T-helper 17 cell (primary cell): Measurements from ENCODE around the gene SS18L1. TPM values are rescaled to one million over a fixed set of nuclear protein-coding genes. Genes with fewer than 3 reads are reported as not detected.
A peak's percentile ranks its signal among the peaks of the same experiment; 100 is the strongest.

Experiments used
- ATAC-seq: fragments of 150-1000 bp; cut with Tn5 transposase; 2 replicates; pipeline ENCODE4 v1.10.0; 2021; ENCODE audit warnings: mild to moderate bottlenecking, moderate library complexity
- DNase-seq, 3 donors: peaks; one replicate each; pipeline versions ENCODE4 v3.0.0 to v3.0.0-alpha.2; 2020 to 2021
- H3K9me3 ChIP-seq: one replicate; pipeline ENCODE4 v1.7.0; 2013; ENCODE audit warnings: low read length, mild to moderate bottlenecking; ENCODE audit not compliant: control insufficient read depth, poor library complexity, severe bottlenecking
- H3K27ac Mint-ChIP-seq: one replicate; pipeline ENCODE4 v1.8.0; 2022; ENCODE audit warnings: mild to moderate bottlenecking, moderate library complexity, mixed read lengths
- H3K27me3 Mint-ChIP-seq: one replicate; pipeline ENCODE4 v1.8.0; 2022; ENCODE audit warnings: mixed read lengths
- H3K36me3 Mint-ChIP-seq: one replicate; pipeline ENCODE4 v1.8.0; 2022; ENCODE audit warnings: low read depth, mixed read lengths
- H3K4me1 Mint-ChIP-seq: one replicate; pipeline ENCODE4 v1.8.0; 2022; ENCODE audit warnings: mild to moderate bottlenecking, mixed read lengths
- H3K4me3 Mint-ChIP-seq: one replicate; pipeline ENCODE4 v1.8.0; 2022; ENCODE audit warnings: mild to moderate bottlenecking, moderate library complexity, mixed read lengths
- total RNA-seq, 4 donors: library from RNA in 2 of 4; stranded (reverse) in 2 of 4; gene quantifications; one replicate each; pipeline ENCODE4 v1.2.3 and lab custom pipeline; 2022 to 2026

Gene SS18L1
- total RNA-seq, 2 donors from 2014 or later, result 13.1 to 16.0 TPM

GRCh38 chr20:62193079-62194025, 49.8 kb downstream of the SS18L1 start:
- H3K9me3 ChIP-seq, result no peaks in the 10 kb centered on the region
- Mint-ChIP-seq H3K4me3 (no peak overlapping the region), H3K27ac (no peak overlapping the region), H3K27me3 (no peaks in the 10 kb centered on the region), H3K36me3 (peaks cover 5% of the 10 kb centered on the region), H3K4me1 (peaks cover 10% of the 10 kb centered on the region)
- no peak for DNase-seq
- no peak for ATAC-seq

- peaks cover 8% of the 10 kb centered on the region for H3K4me1 Mint-ChIP-seq
- H3K27me3 Mint-ChIP-seq, result no peaks in the 10 kb centered on the region
- no peak overlapping the region for H3K27ac Mint-ChIP-seq
- no peak for ATAC-seq
- DNase-seq, result no peak
- no peaks in the 10 kb centered on the region for H3K9me3 ChIP-seq
- H3K36me3 Mint-ChIP-seq, result peaks cover 6% of the 10 kb centered on the region
- H3K4me3 Mint-ChIP-seq, result no peak overlapping the region
Observed at GRCh38 chr20:62195075-62195405, 51.5 kb downstream of the SS18L1 start.

DNA sequence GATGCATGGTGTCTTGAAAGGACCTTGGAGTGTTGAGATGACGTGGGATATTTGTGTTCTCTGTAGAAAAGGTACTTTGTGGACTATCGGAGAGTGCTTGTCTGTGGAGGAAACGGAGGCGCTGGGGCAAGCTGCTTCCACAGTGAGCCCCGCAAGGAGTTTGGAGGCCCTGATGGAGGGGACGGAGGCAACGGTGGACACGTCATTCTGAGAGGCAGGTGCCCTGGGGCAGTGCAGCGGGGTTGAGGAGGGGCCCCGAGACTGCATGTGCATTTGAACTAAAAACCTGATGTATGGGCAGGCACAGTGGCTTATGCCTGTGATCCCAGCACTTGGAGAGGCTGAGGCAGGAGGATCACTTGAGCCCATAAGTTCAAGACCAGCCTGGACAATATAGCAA, 52.2 kb downstream of the SS18L1 start:
- peaks cover 6% of the 10 kb centered on the region for H3K36me3 Mint-ChIP-seq
- no peak for DNase-seq

DNA sequence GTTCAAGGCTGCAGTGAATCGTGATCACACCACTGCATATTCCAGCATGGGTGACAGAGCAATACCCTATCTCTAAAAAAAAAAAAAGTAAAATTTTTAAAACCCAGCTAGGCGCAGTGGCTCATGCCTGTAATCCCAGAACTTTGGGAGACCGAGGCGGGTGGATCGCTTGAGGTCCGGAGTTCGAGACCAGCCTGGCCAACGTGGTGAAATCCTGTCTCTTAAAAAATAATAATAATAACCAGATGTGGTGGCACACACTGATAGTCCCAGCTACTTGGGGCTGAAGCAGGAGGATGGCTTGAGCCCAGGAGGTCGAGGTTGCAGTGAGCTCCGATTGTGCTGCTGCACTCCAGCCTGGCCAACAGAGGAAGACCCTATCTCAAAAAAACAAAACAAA, 52.7 kb downstream of the SS18L1 start:
- Mint-ChIP-seq H3K27me3 (no peaks in the 10 kb centered on the region), H3K27ac (no peak overlapping the region), H3K36me3 (peaks cover 6% of the 10 kb centered on the region), H3K4me3 (no peak overlapping the region), H3K4me1 (peaks cover 4% of the 10 kb centered on the region)
- DNase-seq (no peak), ATAC-seq (no peak)
- no peaks in the 10 kb centered on the region for H3K9me3 ChIP-seq

More for the DNA sequence above, 52.2 kb downstream of the SS18L1 start:
- Mint-ChIP-seq H3K27me3 (no peaks in the 10 kb centered on the region), H3K4me1 (peaks cover 5% of the 10 kb centered on the region), H3K4me3 (no peak overlapping the region), H3K27ac (peak overlapping the region; percentile 32)
- ATAC-seq, result no peak
- H3K9me3 ChIP-seq, result no peaks in the 10 kb centered on the region

GRCh38 chr20:62197311-62197710, 53.7 kb downstream of the SS18L1 start:
- ATAC-seq (no peak), DNase-seq (no peak)
- Mint-ChIP-seq H3K27me3 (no peaks in the 10 kb centered on the region), H3K4me3 (no peak overlapping the region), H3K4me1 (peaks cover 4% of the 10 kb centered on the region), H3K36me3 (peaks cover 6% of the 10 kb centered on the region), H3K27ac (no peak overlapping the region)
- H3K9me3 ChIP-seq, result no peaks in the 10 kb centered on the region

- Mint-ChIP-seq H3K4me3 (no peak overlapping the region), H3K27ac (no peak overlapping the region), H3K36me3 (peaks cover 6% of the 10 kb centered on the region), H3K27me3 (no peaks in the 10 kb centered on the region), H3K4me1 (peaks cover 4% of the 10 kb centered on the region)
- no peak for ATAC-seq
- H3K9me3 ChIP-seq, result no peaks in the 10 kb centered on the region
- DNase-seq, result no peak
Observed at GRCh38 chr20:62197801-62198200, 54.2 kb downstream of the SS18L1 start.

DNA sequence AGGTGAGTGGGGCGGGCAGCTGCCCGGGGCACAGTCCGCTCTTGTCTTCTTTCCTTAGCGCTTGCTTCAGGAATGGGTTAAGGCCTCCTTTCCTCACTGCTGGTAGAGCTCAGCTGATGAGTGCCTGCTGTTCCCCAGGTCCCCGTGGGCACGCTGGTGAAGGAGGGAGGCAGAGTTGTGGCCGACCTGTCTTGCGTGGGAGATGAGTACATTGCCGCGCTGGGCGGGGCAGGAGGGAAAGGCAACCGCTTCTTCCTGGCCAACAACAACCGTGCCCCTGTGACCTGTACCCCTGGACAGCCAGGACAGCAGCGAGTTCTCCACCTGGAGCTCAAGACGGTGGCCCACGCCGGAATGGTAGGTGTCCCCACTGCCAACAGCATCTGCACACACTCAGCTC, 54.9 kb downstream of the SS18L1 start:
- peaks cover 2% of the 10 kb centered on the region for H3K4me1 Mint-ChIP-seq
- H3K27ac Mint-ChIP-seq, result no peak overlapping the region
- no peaks in the 10 kb centered on the region for H3K27me3 Mint-ChIP-seq
- no peak overlapping the region for H3K4me3 Mint-ChIP-seq
- peaks cover 6% of the 10 kb centered on the region for H3K36me3 Mint-ChIP-seq
- no peaks in the 10 kb centered on the region for H3K9me3 ChIP-seq
- DNase-seq, result no peak
- no peak for ATAC-seq

- DNase-seq, result no peak
- no peak for ATAC-seq
- Mint-ChIP-seq H3K4me1 (peaks cover 2% of the 10 kb centered on the region), H3K27ac (no peak overlapping the region), H3K4me3 (no peak overlapping the region), H3K27me3 (no peaks in the 10 kb centered on the region), H3K36me3 (peaks cover 6% of the 10 kb centered on the region)
- H3K9me3 ChIP-seq, result no peaks in the 10 kb centered on the region
Observed at GRCh38 chr20:62198931-62199330, 55.4 kb downstream of the SS18L1 start.

DNA sequence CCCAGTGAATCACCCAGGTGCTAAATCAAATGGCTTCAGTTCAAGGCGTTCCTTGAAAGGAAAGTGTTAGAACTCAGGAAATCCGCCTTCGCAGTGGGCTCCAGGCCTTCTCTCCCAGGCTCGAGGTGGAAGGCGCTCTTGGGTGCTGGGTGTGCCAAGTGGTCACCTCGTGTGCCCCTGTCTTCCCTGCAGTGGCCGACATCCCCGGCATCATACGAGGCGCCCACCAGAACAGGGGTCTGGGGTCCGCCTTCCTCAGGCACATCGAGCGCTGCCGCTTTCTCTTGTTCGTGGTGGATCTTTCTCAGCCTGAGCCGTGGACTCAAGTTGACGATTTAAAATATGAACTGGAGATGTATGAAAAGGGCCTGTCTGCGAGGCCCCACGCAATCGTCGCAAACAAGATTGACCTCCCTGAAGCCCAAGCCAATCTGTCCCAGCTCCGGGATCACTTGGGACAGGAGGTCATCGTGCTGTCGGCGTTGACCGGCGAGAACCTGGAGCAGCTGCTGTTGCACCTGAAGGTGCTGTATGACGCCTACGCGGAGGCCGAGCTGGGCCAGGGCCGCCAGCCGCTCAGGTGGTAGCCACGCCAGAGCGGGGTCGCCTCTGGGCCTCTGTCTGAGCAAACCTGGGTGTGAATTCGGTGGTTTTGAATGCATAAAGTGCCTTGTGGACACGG, 57.1 kb downstream of the SS18L1 start:
- DNase-seq, result no peak
- Mint-ChIP-seq H3K36me3 (peaks cover 5% of the 10 kb centered on the region), H3K27me3 (no peaks in the 10 kb centered on the region), H3K4me1 (peaks cover under 1% of the 10 kb centered on the region), H3K4me3 (no peak overlapping the region), H3K27ac (no peak overlapping the region)
- ATAC-seq, result no peak
- no peaks in the 10 kb centered on the region for H3K9me3 ChIP-seq

GRCh38 chr20:62201173-62202082, 57.9 kb downstream of the SS18L1 start:
- DNase-seq (no peak), ATAC-seq (peak; percentile 41)
- H3K27me3 Mint-ChIP-seq, result no peaks in the 10 kb centered on the region
- no peaks in the 10 kb centered on the region for H3K9me3 ChIP-seq
- H3K36me3 Mint-ChIP-seq, result peaks cover 4% of the 10 kb centered on the region
- no peak overlapping the region for H3K4me3 Mint-ChIP-seq
- H3K27ac Mint-ChIP-seq, result no peak overlapping the region
- H3K4me1 Mint-ChIP-seq, result peaks cover 2% of the 10 kb centered on the region

DNA sequence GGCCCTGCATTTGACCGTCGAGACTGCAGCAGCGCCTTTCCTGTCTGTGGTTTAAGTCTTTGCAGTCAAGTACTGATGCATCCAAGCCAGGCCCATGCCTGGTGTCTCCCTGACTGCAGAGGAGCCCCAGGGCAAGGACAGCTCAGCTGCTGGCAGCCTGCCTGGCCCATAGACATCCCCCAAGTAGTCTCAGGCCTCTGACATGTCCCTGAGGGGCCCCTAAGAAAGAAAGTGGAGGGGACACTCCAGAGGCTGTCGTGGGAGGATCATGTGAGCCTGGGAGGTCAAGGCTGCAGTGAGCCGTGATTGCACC, 58.5 kb downstream of the SS18L1 start:
- H3K9me3 ChIP-seq, result no peaks in the 10 kb centered on the region
- peaks cover 4% of the 10 kb centered on the region for H3K36me3 Mint-ChIP-seq
- DNase-seq, result no peak
- no peak overlapping the region for H3K27ac Mint-ChIP-seq
- peaks cover 2% of the 10 kb centered on the region for H3K4me1 Mint-ChIP-seq
- no peak for ATAC-seq
- H3K4me3 Mint-ChIP-seq, result no peak overlapping the region
- no peaks in the 10 kb centered on the region for H3K27me3 Mint-ChIP-seq

DNA sequence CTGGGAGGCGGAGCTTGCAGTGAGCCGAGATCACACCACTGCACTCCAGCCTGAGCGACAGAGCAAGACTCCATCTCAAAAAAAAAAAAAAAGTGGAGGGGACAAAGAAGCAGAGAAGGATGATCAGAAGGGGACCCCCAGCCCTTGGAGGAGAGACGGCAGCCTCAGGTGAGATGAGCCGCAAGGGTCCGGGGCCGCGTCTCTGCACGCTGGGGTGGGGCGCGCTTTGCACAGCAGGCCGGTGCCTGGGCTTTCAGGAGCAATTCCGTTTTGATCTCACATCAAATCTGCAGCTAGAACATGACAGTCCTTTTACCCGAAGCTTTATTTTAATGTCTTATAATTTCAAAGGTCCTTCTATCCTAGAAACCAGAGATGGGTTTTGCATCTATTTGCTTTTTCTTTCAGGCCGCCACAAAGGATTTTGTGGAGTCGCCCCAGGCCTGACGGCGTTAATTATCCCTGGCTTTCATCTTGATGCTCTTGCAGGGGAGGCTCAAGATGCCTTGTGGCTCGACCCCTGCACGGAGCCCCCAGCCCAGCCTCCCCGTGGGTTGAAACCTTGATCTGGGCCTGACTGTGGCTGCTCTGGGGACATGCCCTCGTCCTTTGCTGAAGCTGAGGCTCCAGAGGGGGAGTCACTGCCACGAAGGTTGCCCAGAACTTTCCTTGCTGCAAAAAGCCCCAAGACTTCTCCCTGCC, 59.3 kb downstream of the SS18L1 start:
- DNase-seq, result peak in 1 of 3 donors; percentile 2
- Mint-ChIP-seq H3K36me3 (peaks cover 4% of the 10 kb centered on the region), H3K4me1 (peaks cover 2% of the 10 kb centered on the region), H3K27ac (no peak overlapping the region), H3K4me3 (no peak overlapping the region), H3K27me3 (no peaks in the 10 kb centered on the region)
- ATAC-seq, result no peak
- H3K9me3 ChIP-seq, result no peaks in the 10 kb centered on the region
